Cardiac muscle cell (in vitro differentiated cells and primary cell): ENCODE measurements around the gene C12orf76. TPM values are rescaled to one million over a fixed set of nuclear protein-coding genes. Genes with fewer than 3 reads are reported as not detected.

Experiments
- DNase-seq, 2 donors: peaks; one replicate each; pipeline versions ENCODE4 v3.0.0 to v3.0.0-alpha.2; 2010 to 2017; ENCODE audit warnings: low read depth in 1 of 2, low spot score in 1 of 2
- H3K27ac ChIP-seq: fragments of 200-600 bp; sonication (generic); 2 replicates; pipeline ENCODE4 v1.5.1; 2016
- H3K27me3 ChIP-seq: fragments of 200-600 bp; sonication (generic); 2 replicates; pipeline ENCODE4 v1.6.0; 2016; ENCODE audit warnings: control low read depth
- H3K36me3 ChIP-seq: fragments of 200-600 bp; sonication (generic); 2 replicates; pipeline ENCODE4 v1.5.1; 2016; ENCODE audit warnings: control low read depth
- H3K4me1 ChIP-seq: fragments of 200-600 bp; sonication (generic); 2 replicates; pipeline ENCODE4 v1.8.1; 2017; ENCODE audit warnings: low read depth, mild to moderate bottlenecking, mixed run types
- H3K4me3 ChIP-seq: fragments of 200-600 bp; sonication (generic); 2 replicates; pipeline ENCODE4 v1.5.1; 2016; ENCODE audit warnings: mild to moderate bottlenecking
- H3K9me3 ChIP-seq: fragments of 200-600 bp; sonication (generic); 2 replicates; pipeline ENCODE4 v1.5.1; 2017; ENCODE audit warnings: low read depth, mild to moderate bottlenecking, control low read depth
- CTCF ChIP-seq: IDR thresholded peaks from 2 replicates; pipeline ENCODE4 v1.5.1; 2012; ENCODE audit warnings: low read depth, mild to moderate bottlenecking, low read length
- polyA plus RNA-seq: library from polyadenylated mRNA; unstranded; fragments of >200 nt; fragmentation: Nextera tagmentation; extraction: Ambion mirVana; gene quantifications from 2 replicates; pipeline ENCODE4 v1.2.1, GENCODE V29; 2016
- total RNA-seq: library from RNA; depleted of rRNA; stranded (reverse); fragments of >200 nt; gene quantifications from 2 replicates; pipeline ENCODE4 v1.2.3, GENCODE V29; 2016

Gene C12orf76
- total and polyA plus RNA-seq, 2 experiments from 2014 or later, result 19.8 to 25.0 TPM

GRCh38 chr12:109999983-110000505 lies 48.3 kb downstream of the C12orf76 start:
- Histone ChIP-seq H3K36me3 (no peaks in the 10 kb centered on the region), H3K27me3 (no peaks in the 10 kb centered on the region), H3K9me3 (no peaks in the 10 kb centered on the region), H3K4me3 (peak overlapping the region; percentile 88), H3K4me1 (no peaks in the 10 kb centered on the region), H3K27ac (no peak overlapping the region)
- peak; percentile 19 to 56 for DNase-seq
- TF ChIP-seq CTCF, result no peak

- H3K27ac ChIP-seq, result peak overlapping the region; percentile 99
- no peak for DNase-seq
- TF ChIP-seq CTCF, result no peak
- H3K9me3 ChIP-seq, result no peaks in the 10 kb centered on the region
- H3K36me3 ChIP-seq, result no peaks in the 10 kb centered on the region
- no peaks in the 10 kb centered on the region for H3K27me3 ChIP-seq
- H3K4me1 ChIP-seq, result no peaks in the 10 kb centered on the region
- peak overlapping the region; percentile 88 for H3K4me3 ChIP-seq
Observed at GRCh38 chr12:109999649-109999971, 48.7 kb downstream of the C12orf76 start.

- no peak for TF ChIP-seq CTCF
- no peaks in the 10 kb centered on the region for H3K4me1 ChIP-seq
- no peaks in the 10 kb centered on the region for H3K36me3 ChIP-seq
- peak within 1 kb of the TSS; percentile 88 for H3K4me3 ChIP-seq
- peak within 1 kb of the TSS; percentile 99 for H3K27ac ChIP-seq
- no peaks in the 10 kb centered on the region for H3K9me3 ChIP-seq
- no peaks in the 10 kb centered on the region for H3K27me3 ChIP-seq
- peak; percentile 92 to 98 for DNase-seq
Observed at GRCh38 chr12:109998904-109999648, 49.2 kb downstream of the C12orf76 start, which contains the start of gene ANKRD13A. TSS of gene ANKRD13A (plus strand) at chr12:109999430. CDS start at chr12:109999689, 259 bp downstream.

GRCh38 chr12:109998241-109998903 lies 50.0 kb downstream of the C12orf76 start:
- DNase-seq, result no peak
- Histone ChIP-seq H3K9me3 (no peaks in the 10 kb centered on the region), H3K27me3 (no peaks in the 10 kb centered on the region), H3K4me1 (no peaks in the 10 kb centered on the region), H3K4me3 (peak overlapping the region; percentile 88), H3K36me3 (no peaks in the 10 kb centered on the region), H3K27ac (no peak overlapping the region)
- TF ChIP-seq CTCF, result no peak

- no peak for DNase-seq
- Histone ChIP-seq H3K27me3 (no peaks in the 10 kb centered on the region), H3K27ac (no peak overlapping the region), H3K4me1 (no peaks in the 10 kb centered on the region), H3K9me3 (no peaks in the 10 kb centered on the region), H3K4me3 (no peak overlapping the region), H3K36me3 (no peaks in the 10 kb centered on the region)
- no peak for TF ChIP-seq CTCF
Observed at GRCh38 chr12:109997393-109997792, 50.9 kb downstream of the C12orf76 start.
